ENCODE measurements around the gene DBN1. TPM values are rescaled to one million over a fixed set of nuclear protein-coding genes. Genes with fewer than 3 reads are reported as not detected.

The DBN1 gene
- total and polyA plus RNA-seq, 2 donors (not counting 1 experiment from before 2014, with no cell fraction given) = 1.4 to 1.9 TPM

DNA sequence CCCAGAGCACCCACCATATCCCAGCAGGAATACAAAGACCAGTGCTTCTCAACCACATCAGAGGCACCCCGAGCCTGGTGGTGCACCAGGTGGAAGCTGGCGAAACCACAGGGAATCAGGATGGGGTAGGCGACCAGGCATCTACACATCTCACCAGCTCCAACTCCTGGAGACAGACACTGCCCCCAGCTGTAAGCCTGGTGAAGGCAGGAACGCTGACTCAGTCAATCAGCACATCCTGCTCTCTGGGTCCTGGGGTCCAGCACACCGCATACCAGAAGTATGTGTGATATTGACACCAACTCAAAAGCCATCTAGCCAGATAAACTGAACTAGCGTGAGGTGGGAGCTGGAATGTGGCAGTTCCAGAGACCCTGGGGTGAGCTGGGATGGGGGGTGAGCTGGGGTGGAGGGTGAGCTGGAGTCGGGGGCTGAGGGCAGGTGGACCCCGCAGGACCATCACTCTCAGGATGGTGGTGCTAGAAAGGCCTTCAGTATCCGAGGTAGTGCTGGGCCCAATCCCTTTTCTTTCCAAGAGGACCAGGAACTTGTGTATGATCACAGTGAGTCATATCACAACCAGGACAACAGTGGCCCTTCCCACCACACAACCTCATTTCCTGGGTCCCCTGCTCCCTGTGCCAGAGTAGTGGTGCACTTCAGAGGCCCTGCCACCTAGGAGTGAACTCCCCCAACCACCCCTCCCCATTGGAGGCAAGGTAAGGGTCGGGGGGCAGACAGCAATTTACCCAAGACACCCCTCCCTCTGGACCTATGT is 2.5 kb downstream of the DBN1 start:
- Histone ChIP-seq H2AFZ (ENCODE audit: insufficient read depth, low read depth, low read length, poor library complexity, severe bottlenecking) (no peak overlapping the region), H3K79me2 (ENCODE audit: control insufficient read depth, insufficient read depth, low read length) (no peaks in the 10 kb centered on the region), H3K9me3 (ENCODE audit: control extremely low read depth in 1 of 3, control insufficient read depth in 2 of 3, insufficient read depth in 1 of 3, low read length in 2 of 3) (no peaks in the 10 kb centered on the region), H3K27me3 (replicated peaks in 1 of 4; ENCODE audit: control extremely low read depth in 1 of 4, control insufficient read depth in 3 of 4, insufficient read depth in 4 of 4, low read length in 3 of 4) (peaks cover 0 to 24% (median 7%) of the 10 kb centered on the region in 4 experiments), H3K36me3 (replicated peaks in 1 of 2; ENCODE audit: control extremely low read depth in 1 of 2, control insufficient read depth in 1 of 2, extremely low read depth in 1 of 2, insufficient read depth in 2 of 2, low read length in 1 of 2) (no peaks in the 10 kb centered on the region), H3K27ac (ENCODE audit: low read length in 2 of 2) (no peak overlapping the region), H4K20me1 (ENCODE audit: control insufficient read depth, insufficient read depth, low read length, poor library complexity, severe bottlenecking) (peaks cover 11% of the 10 kb centered on the region), H3K4me1 (ENCODE audit: control insufficient read depth in 2 of 2, insufficient read depth in 2 of 2, low read length in 2 of 2) (peaks cover 7 to 15% of the 10 kb centered on the region in 2 donors), H3K9ac (ENCODE audit: low read length) (no peak overlapping the region), H3K4me2 (replicated peaks; ENCODE audit: low read depth, low read length, poor library complexity, severe bottlenecking) (no peak overlapping the region), H3K4me3 (ENCODE audit: control extremely low read depth in 1 of 5, extremely low read depth in 1 of 5, insufficient read depth in 1 of 5, low read depth in 2 of 5, low read length in 4 of 5) (no peak overlapping the region)
- ATAC-seq (ENCODE audit: low read depth) (no peak), DNase-seq (no peak)
- Mint-ChIP-seq H3K27me3 (peaks cover 13% of the 10 kb centered on the region), H3K27ac (no peak overlapping the region), H3K4me1 (peaks cover 15% of the 10 kb centered on the region), H3K9me3 (ENCODE audit: insufficient read depth) (no peaks in the 10 kb centered on the region), H3K4me3 (peak overlapping the region; percentile 45)
- ChIA-PET POLR2A (no interaction called here), CTCF (interaction anchor here (0.9 to 1.5 kb wide), 4 partner anchors 16 to 102 kb away, joined by 3 to 5 read pairs (median 4); no protein-coding TSS in a partner anchor)
- TF ChIP-seq EZH2 (IDR thresholded peaks at IDR 0.05; ENCODE audit: borderline replicate concordance, insufficient read depth, low read depth, low read length, poor library complexity, severe bottlenecking) = no peak
- TF ChIP-seq, protein P1, sequence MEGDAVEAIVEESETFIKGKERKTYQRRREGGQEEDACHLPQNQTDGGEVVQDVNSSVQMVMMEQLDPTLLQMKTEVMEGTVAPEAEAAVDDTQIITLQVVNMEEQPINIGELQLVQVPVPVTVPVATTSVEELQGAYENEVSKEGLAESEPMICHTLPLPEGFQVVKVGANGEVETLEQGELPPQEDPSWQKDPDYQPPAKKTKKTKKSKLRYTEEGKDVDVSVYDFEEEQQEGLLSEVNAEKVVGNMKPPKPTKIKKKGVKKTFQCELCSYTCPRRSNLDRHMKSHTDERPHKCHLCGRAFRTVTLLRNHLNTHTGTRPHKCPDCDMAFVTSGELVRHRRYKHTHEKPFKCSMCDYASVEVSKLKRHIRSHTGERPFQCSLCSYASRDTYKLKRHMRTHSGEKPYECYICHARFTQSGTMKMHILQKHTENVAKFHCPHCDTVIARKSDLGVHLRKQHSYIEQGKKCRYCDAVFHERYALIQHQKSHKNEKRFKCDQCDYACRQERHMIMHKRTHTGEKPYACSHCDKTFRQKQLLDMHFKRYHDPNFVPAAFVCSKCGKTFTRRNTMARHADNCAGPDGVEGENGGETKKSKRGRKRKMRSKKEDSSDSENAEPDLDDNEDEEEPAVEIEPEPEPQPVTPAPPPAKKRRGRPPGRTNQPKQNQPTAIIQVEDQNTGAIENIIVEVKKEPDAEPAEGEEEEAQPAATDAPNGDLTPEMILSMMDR (IDR thresholded peaks at IDR 0.05) = no peak
- 86% methylated on average over 3 of the region's 10 CpGs for WGBS (ENCODE audit: insufficient coverage)
- intact Hi-C loops (cut with micrococcal nuclease) = no loop called here

Measured in B cell (primary cell).